HEK293 (cell line): ENCODE measurements around the gene RBMS1.

Experiments
- BCL11A ChIP-seq: fragments of 450-650 bp; formaldehyde crosslinking; IDR thresholded peaks from 2 replicates; pipeline ENCODE4 v1.5.1; 2016; ENCODE audit warnings: low read depth, missing biosample characterization, missing genetic modification characterization
- ZNF549 ChIP-seq: fragments of 450-650 bp; IDR thresholded peaks from 2 replicates; pipeline ENCODE4 v1.5.1; 2018; ENCODE audit warnings: missing biosample characterization, missing genetic modification characterization, mild to moderate bottlenecking, inconsistent platforms, moderate library complexity
- TF ChIP-seq, protein P1 (sequence below): fragments of 450-650 bp; formaldehyde crosslinking; IDR thresholded peaks from 2 replicates; pipeline ENCODE4 v1.5.1; 2016; ENCODE audit warnings: missing biosample characterization, missing genetic modification characterization

DNA sequence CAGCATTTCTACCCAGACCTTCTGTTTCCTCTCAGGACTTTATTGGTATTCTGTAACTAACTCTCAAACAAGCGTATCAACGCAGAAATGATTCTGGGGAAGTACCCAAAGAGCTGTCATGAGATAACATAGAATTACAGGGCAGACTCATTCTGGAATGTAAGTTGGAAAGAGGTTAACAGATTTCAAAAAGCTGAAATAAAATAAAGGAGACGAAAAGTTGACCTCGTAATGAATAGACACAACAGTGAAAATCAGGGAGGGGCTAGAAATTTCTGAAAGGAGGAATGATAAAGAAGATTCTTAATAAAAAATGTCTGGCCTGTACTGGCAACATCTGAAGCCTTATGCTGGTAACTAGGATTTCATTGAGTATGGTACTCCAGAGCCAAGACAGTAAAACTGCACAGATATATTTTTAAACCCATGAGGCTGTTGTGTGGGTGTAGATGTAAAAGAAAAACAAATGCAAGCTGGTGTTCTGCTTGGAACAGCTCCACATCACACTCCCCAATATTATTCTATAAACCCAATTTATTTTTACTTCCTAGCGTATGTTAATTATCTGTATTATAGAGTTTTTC lies 23.9 kb downstream of the RBMS1 start:
- TF ChIP-seq, protein P1, sequence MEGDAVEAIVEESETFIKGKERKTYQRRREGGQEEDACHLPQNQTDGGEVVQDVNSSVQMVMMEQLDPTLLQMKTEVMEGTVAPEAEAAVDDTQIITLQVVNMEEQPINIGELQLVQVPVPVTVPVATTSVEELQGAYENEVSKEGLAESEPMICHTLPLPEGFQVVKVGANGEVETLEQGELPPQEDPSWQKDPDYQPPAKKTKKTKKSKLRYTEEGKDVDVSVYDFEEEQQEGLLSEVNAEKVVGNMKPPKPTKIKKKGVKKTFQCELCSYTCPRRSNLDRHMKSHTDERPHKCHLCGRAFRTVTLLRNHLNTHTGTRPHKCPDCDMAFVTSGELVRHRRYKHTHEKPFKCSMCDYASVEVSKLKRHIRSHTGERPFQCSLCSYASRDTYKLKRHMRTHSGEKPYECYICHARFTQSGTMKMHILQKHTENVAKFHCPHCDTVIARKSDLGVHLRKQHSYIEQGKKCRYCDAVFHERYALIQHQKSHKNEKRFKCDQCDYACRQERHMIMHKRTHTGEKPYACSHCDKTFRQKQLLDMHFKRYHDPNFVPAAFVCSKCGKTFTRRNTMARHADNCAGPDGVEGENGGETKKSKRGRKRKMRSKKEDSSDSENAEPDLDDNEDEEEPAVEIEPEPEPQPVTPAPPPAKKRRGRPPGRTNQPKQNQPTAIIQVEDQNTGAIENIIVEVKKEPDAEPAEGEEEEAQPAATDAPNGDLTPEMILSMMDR (tag by site-specific recombination), result no peak
- no peak for TF ChIP-seq BCL11A (tag by site-specific recombination)
- TF ChIP-seq ZNF549 (tag by site-specific recombination), result no peak
